Kidney capillary endothelial cell (primary cell): ENCODE data around the gene SLC23A2.

ENCODE experiments used
- DNase-seq: peaks from one replicate; pipeline ENCODE4 v3.0.0-alpha.2; 2018; ENCODE audit warnings: low spot score

SLC23A2 gene

DNA sequence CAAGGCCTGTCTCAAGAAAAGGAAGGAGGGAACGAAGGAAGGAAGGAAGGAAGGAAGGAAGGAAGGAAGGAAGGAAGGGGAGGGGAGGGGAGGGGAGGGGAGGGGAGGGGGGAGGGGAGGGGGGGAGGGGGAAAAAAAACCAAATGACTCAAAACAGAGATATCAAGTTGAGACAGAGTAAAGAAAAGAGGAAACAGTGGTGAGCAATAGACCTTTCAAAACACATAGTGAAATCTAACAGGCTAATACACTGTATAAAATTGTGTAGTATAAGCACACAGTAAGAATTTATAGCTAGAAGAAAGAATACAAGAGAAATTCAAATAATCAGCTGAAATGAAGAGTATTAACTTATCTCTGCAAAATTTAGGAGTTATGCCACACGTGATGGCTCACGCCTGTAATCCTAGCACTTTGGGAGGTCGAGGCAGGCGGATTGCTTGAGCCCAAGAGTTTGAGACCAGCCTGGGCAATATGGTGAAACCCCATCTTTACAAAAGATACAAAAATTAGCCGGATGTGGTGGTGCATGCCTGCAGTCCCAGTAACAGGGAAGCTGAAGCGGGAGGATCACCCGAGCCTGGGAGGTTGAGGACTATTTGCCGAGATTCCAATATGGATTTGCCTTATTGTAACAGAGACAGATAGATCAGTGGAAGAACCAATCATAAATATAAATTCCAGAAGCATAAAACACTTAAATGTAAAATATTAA is 156.4 kb downstream of the SLC23A2 start:
- DNase-seq = no peak

- no peak for DNase-seq
Observed at GRCh38 chr20:4844325-4844724, 157.0 kb downstream of the SLC23A2 start.

DNA sequence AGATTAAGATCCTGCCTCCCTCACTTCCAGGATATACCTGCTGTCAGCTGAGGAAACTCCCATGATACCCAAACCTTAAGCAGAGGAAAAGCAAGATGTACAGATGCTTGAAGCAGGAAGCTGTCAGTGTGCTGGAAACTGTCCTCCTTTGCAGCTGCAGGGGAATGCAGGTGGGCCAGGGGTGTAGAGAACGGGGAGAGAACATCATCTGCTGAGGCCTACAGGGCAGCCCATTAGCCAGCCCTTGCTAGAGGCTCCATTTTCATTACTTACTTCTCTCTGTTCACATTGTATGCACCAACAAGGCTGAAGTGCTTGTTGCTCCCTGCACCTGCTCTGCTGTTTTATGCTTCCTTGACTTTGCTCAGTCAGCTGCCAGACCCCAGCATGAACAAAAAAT is 160.5 kb downstream of the SLC23A2 start:
- DNase-seq = no peak

DNA sequence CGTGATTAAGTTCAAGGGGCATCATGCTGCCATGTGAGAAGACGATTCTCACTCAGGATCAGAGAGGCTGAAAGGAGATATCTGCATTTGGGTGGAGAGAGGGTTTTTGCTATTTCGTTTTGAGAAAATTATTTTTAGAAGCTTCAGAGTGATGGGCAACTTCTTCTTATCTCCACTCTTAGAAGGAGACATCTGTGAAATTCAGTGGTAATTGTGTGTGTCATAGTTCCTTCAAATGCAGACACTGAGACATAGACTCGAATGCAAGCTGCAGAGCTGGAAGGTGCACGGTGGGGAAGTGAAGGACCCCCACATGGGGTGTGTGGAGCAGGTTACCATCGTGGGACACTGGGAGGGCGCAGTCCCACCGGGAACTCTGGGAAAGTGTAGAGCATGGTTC is 162.8 kb downstream of the SLC23A2 start:
- DNase-seq = no peak

GRCh38 chr20:4837760-4838159 is 163.6 kb downstream of the SLC23A2 start:
- no peak for DNase-seq

- no peak for DNase-seq
Observed at GRCh38 chr20:4836935-4837334, 164.4 kb downstream of the SLC23A2 start.

- no peak for DNase-seq
Observed at GRCh38 chr20:4836473-4836872, 164.8 kb downstream of the SLC23A2 start.

DNA sequence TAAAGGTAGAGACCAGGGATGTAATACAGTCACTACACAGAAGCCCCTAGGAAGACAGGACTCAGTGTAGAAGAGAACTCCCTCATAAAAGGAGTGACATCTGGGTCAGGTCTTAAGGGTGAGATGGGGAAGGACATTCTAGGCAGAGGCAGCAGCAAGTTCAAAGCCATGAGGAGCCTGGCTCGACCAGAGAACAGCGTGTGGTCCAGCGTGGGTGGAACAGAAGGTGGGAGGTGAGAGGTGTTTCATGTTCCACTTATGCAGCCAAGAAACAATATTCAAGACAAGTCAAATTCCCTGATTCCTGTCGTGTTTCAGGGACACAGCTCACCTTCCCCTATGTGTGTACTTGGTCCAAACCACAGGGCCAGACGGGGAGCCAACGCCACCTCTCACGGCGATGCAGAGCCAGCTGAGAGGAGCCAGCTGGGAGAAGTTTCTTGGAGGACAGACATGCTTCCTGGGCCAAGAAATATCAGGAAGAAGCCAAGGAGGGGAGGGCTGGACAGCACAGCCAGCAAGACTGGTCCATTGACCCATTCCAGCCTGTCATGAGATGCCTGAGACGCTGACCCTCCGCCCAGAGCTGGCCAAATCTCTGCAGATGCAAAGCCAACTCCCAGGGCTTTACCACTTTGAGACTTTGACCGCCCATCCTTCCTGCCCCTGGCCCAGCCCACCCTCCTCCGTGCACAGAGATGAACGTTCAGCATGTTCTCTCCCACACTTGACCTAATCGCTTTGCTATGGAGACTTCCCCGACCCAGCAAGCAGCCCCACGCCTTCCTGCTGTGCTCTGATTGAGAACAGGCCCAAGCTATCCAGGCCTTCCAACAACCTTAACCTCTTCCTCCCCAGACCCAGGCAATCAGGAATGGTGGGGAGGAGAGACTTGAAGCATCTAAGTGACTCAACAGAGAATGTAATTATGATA is 165.8 kb downstream of the SLC23A2 start:
- DNase-seq = no peak

GRCh38 chr20:4833074-4833728 is 168.1 kb downstream of the SLC23A2 start:
- no peak for DNase-seq

DNA sequence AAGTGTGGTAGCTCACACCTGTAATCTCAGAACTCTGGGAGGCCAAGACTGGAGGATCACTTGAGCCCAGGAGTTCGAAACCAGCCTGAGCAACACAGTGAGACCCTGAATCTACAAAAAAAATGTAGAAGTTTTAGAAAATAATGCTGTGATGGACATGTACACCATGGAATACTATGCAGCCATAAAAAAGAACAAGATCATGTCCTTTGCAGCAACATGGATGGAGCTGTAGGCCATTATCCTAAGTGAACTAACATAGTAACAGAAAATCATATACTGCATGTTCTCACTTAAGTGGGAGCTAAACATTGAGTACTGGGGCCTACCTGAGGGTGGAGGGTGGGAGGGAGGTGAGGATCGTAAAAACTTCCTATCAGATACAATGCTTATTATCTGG is 168.8 kb downstream of the SLC23A2 start:
- no peak for DNase-seq

- DNase-seq = no peak
Observed at GRCh38 chr20:4830696-4831095, 170.6 kb downstream of the SLC23A2 start.

DNA sequence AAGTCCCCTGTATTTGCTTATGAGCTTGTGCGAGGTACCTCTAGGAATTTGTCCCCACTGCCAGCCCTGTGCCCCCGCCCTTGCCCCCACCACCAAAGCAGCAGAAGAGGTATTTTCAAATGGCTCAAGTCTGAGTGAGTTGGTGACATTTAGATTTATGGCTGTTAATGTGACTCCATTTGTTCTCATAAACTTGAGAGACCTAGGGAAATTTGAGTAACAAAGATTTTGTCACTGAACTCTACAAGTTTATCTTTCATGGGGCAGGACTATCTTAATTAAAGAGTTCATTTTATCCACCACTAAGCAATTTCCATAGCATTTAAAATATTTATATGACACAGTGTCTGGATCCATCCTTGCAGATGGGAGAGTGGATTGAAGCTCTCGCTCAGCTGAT is 171.1 kb downstream of the SLC23A2 start:
- no peak for DNase-seq

DNA sequence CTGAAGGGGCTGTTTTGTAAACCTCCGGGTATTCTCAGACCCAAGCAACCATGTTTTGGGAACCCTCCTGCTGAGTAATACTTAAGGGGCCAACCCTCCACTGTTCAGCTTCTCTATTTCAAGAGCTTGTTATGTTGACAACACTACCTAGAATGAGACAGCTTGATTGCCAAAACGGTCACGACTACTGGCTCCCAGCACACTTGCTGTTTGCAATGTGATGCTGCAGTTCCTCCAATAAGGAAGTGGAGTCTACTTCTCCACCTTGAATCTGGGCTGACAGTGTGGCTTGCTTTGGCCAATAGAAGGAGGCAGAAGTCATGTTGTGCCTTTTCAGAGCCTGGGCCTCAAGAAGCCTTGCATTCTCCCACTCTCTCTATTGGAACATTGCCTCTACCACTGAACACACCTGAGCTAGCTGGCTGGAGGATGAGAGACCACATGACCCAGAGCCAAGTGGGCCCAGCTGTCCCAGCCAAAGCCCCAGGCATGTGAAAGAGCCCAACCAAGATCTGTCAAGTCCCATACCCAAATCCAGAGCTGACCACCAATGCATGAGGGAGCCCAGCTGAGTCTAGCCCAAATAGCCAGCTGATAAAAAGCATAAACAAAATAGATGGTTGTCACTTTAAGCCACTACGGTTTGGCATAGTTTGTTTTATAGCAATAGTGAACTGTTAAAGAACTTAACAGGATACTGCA is 171.6 kb downstream of the SLC23A2 start:
- no peak for DNase-seq

DNA sequence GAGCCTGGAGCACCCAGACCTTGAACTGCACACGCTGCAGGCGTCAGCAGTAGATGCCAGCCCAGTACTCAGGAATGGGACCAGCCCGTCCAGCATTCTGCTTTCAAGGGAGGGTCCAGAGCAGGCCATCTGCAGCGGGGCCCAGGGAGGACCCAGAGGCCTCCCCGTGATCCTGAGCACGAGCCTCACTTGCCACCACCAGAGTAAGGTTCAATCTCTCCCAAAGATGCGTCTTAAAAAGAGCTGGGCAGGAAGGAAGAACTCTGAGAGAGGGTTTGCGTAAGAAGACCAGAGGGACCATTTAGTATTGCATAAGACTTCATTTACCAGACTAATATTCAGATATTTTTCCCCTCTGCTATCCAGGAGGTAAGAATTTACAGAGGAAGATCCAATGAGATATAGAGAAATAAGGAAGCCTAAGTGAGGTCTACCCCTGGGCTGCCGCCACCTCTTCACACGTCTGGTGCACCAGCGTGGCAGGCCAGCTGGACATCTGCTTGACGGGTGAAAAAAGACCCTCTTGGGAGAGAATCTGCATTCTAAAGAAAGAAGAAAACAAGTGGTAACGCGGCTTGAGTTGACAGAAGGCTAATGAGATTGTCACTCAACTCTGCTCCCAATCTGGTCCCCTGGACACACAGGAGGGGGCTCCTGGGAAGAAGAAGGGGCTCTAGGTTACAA is 172.3 kb downstream of the SLC23A2 start:
- DNase-seq = no peak

GRCh38 chr20:4821590-4821989 is 179.7 kb downstream of the SLC23A2 start:
- no peak for DNase-seq

GRCh38 chr20:4820806-4821518 is 180.3 kb downstream of the SLC23A2 start:
- DNase-seq = peak; percentile 60

- DNase-seq = no peak
Observed at GRCh38 chr20:4819901-4820300, 181.4 kb downstream of the SLC23A2 start.

- no peak for DNase-seq
Observed at GRCh38 chr20:4817230-4817671, 184.1 kb downstream of the SLC23A2 start.

DNA sequence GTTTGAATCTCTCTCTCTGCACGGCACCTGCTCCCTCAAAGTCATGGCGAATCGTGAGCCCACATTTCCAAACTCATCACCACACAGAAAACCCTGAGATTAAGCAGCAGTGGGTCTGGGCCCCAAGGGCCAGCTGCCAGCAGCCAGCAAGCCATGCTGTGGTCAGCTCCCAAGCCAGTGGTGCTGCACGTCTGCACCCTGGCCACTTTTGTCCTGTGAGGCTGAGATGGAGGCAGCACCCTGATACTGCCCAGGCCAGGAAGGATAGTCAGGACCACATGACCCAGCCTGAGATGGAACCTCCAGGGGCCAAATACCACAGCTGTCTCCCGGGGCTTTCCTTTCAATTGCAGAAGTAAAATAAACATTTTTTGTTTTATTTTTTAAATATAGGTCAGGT is 185.7 kb downstream of the SLC23A2 start:
- DNase-seq = no peak

DNA sequence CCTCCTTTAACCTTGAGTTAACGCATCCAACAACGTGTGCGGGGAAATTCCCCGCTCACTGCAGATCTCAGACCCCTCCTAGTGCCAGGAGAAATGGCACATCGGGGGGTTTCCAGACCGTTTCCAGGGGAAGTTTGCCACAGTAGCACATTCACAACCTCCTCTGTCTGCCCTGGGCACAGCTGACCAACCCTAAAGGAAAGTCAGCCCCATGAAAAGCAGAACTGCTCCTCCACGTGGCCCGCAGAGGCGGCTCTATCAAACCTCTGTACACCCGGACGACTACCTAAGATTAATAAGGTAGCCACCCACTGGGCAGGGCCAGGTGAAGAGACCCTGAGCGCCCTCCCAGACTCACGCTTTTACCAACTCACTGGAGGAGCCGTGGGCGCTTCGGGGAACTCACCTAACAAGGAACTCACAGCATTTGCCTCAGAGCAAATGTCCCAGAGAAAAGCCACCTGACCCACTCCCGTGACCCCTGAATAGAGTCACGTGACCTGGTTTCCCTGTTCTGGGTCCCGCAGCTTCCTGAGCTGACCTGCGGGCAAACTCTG is 186.5 kb downstream of the SLC23A2 start:
- DNase-seq = no peak
